Transverse colon (tissue), 4 donors: Measurements from ENCODE around the gene TSPAN5. TPM values are rescaled to one million over a fixed set of nuclear protein-coding genes. Genes with fewer than 3 reads are reported as not detected.

Source experiments
- DNase-seq: peaks from one replicate; pipeline ENCODE4 v3.0.0-alpha.2; 2019
- H3K27ac ChIP-seq, 4 donors: fragments of 200-600 bp; sonication (generic); 2 replicates each; pipeline ENCODE4 v1.5.1; 2016 to 2018; ENCODE audit warnings: inconsistent platforms in 4 of 4
- H3K27me3 ChIP-seq: fragments of 200-600 bp; sonication (generic); 2 replicates; pipeline ENCODE4 v1.5.1; 2017; ENCODE audit warnings: inconsistent platforms
- H3K36me3 ChIP-seq, 4 donors: fragments of 200-600 bp; sonication (generic); 2 replicates each; pipeline ENCODE4 v1.5.1; 2017 to 2019; ENCODE audit warnings: inconsistent platforms in 4 of 4
- H3K4me1 ChIP-seq, 4 donors: fragments of 200-600 bp; sonication (generic); 2 replicates each; pipeline ENCODE4 v1.5.1; 2017 to 2020; ENCODE audit warnings: inconsistent platforms in 4 of 4
- H3K4me3 ChIP-seq, 4 donors: fragments of 200-600 bp; sonication (generic); 1 replicate in 1 of 4; 2 replicates in 3 of 4; pipeline versions ENCODE4 v1.5.1 to v1.6.1; 2017 to 2019; ENCODE audit warnings: inconsistent platforms in 4 of 4
- H3K9me3 ChIP-seq, 2 donors: fragments of 200-600 bp; sonication (generic); 2 replicates each; pipeline ENCODE4 v1.5.1; 2017 to 2019; ENCODE audit warnings: inconsistent platforms in 2 of 2
- CTCF ChIP-seq, 5 experiments: fragments of 200-600 bp in 3 of 5; fragments of 450-650 bp in 2 of 5; sonication (generic) in 3 of 5; IDR thresholded peaks; 1 replicate in 2 of 5; 2 replicates in 3 of 5; pipeline ENCODE4 v1.5.1; 2016 to 2017; ENCODE audit warnings: antibody characterized with exemption in 5 of 5, inconsistent platforms in 3 of 5, mild to moderate bottlenecking in 2 of 5, moderate library complexity in 1 of 5
- EP300 ChIP-seq: sonication (generic); formaldehyde crosslinking; IDR thresholded peaks from one replicate; pipeline ENCODE4 v1.6.1; 2017; ENCODE audit warnings: antibody characterized with exemption, low read depth
- POLR2A ChIP-seq: fragments of 450-650 bp; IDR thresholded peaks from one replicate; pipeline ENCODE4 v1.6.1; 2016; ENCODE audit warnings: antibody characterized with exemption, mild to moderate bottlenecking, moderate library complexity
- POLR2AphosphoS5 ChIP-seq, 3 donors: sonication (generic); formaldehyde crosslinking; IDR thresholded peaks; one replicate each; pipeline ENCODE4 v1.6.1; 2016; ENCODE audit warnings: antibody characterized with exemption in 3 of 3
- WGBS, 2 donors: methylation state at CpG; one replicate each; pipeline ENCODE4 v1.1.5; 2018; ENCODE audit warnings: low coverage in 1 of 2; 5-methylcytosine and 5-hydroxymethylcytosine counted together
- in situ Hi-C, 4 donors: fragments of 200-750 bp; cut with MboI; loops; one replicate each; pipeline versions ENCODE4 v1.15.0 to v1.15.1; 2017; ENCODE audit warnings: low sequenced_read_pairs in 3 of 4, low pct_ligation_motif_present in 1 of 4, low pct_unique_long_range_greater_than_20kb in 1 of 4
- intact Hi-C: fragments of 100-400 bp; cut with DNase I; formaldehyde crosslinking; loops from one replicate; pipeline ENCODE4 v1.15.1; 2023; ENCODE audit warnings: low total_unique reads
- total RNA-seq, 4 donors: library from RNA; depleted of rRNA; stranded (reverse); fragments of >200 nt; gene quantifications; one replicate each; pipeline ENCODE4 v1.1.0, GENCODE V29; 2016

Gene TSPAN5
- total RNA-seq, 4 donors from 2014 or later: 1.1 to 9.6 (median 4.4) TPM

GRCh38 chr4:98430708-98431403 lies 227.6 kb downstream of the TSPAN5 start:
- H3K36me3 ChIP-seq: no peaks in the 10 kb centered on the region
- no peak for DNase-seq
- in situ Hi-C loops (no loop called here), intact Hi-C loops (loop anchor here (5.0 kb wide), 1 partner anchor 1354 kb away; no protein-coding TSS in a partner anchor)
- H3K4me1 ChIP-seq: no peaks in the 10 kb centered on the region
- H3K27ac ChIP-seq: no peak overlapping the region
- no peak for TF ChIP-seq CTCF (IDR thresholded peaks at IDR 0.05)
- TF ChIP-seq POLR2AphosphoS5 (IDR thresholded peaks at IDR 0.05): no peak
- TF ChIP-seq POLR2A: no peak
- TF ChIP-seq EP300: no peak
- H3K27me3 ChIP-seq: no peaks in the 10 kb centered on the region
- 84 to 85% methylated on average over 4 of the region's 4 CpGs for WGBS, 2 donors
- no peak overlapping the region for H3K4me3 ChIP-seq
- no peaks in the 10 kb centered on the region for H3K9me3 ChIP-seq

- peaks cover 0 to 7% of the 10 kb centered on the region in 2 donors for H3K9me3 ChIP-seq
- no peak overlapping the region for H3K4me3 ChIP-seq
- H3K36me3 ChIP-seq: peaks cover 0 to 44% (median 9%) of the 10 kb centered on the region in 4 donors
- 83 to 85% methylated on average over 4 of the region's 4 CpGs for WGBS, 2 donors
- no peak overlapping the region for H3K27ac ChIP-seq
- no peak for TF ChIP-seq EP300
- no peak for TF ChIP-seq POLR2AphosphoS5 (IDR thresholded peaks at IDR 0.05)
- no peak for TF ChIP-seq CTCF (IDR thresholded peaks at IDR 0.05)
- TF ChIP-seq POLR2A: no peak
- in situ Hi-C loops (no loop called here), intact Hi-C loops (no loop called here)
- no peak for DNase-seq
- H3K4me1 ChIP-seq: no peaks in the 10 kb centered on the region
- no peaks in the 10 kb centered on the region for H3K27me3 ChIP-seq
These were observed 235.4 kb downstream of the TSPAN5 start for GRCh38 chr4:98423009-98423408.

GRCh38 chr4:98421111-98421510 lies 237.3 kb downstream of the TSPAN5 start:
- WGBS, 2 donors: 87 to 93% methylated on average over 4 to 5 of the region's 5 CpGs
- Histone ChIP-seq H3K4me1 (no peaks in the 10 kb centered on the region), H3K27ac (no peak overlapping the region), H3K4me3 (no peak overlapping the region), H3K36me3 (peaks cover 0 to 44% (median 9%) of the 10 kb centered on the region in 4 donors), H3K9me3 (peaks cover 0 to 7% of the 10 kb centered on the region in 2 donors), H3K27me3 (no peaks in the 10 kb centered on the region)
- TF ChIP-seq CTCF (IDR thresholded peaks at IDR 0.05) (no peak), POLR2A (no peak), EP300 (no peak), POLR2AphosphoS5 (IDR thresholded peaks at IDR 0.05) (no peak)
- intact Hi-C loops (no loop called here), in situ Hi-C loops (no loop called here)
- DNase-seq: no peak
